PC-9 (cell line): ENCODE results near the gene BMF. TPM values are rescaled to one million over a fixed set of nuclear protein-coding genes. Genes with fewer than 3 reads are reported as not detected.

ENCODE experiments used
- BruUV-seq: library from RNA; stranded (reverse); fragments of 400-500 nt; replicated peaks from 2 replicates; lab custom pipeline; 2021; lab: Mats Ljungman, UMichigan
- CTCF ChIA-PET: fragments of 300-600 bp; sonication (Branson Sonifier 250); formaldehyde crosslinking; loops from one replicate; lab custom pipeline; 2022; ENCODE audit warnings: antibody characterized with exemption; lab: Charles Lee
- POLR2A ChIA-PET: fragments of 300-600 bp; sonication (Branson Sonifier 250); formaldehyde crosslinking; loops from one replicate; lab custom pipeline; 2022; ENCODE audit warnings: antibody characterized with exemption; ENCODE audit not compliant: unreplicated experiment; lab: Charles Lee
- DNase-seq, 2 experiments: peaks; one replicate each; pipeline versions ENCODE4 v3.0.0 to v3.0.0-alpha.2; 2015 to 2022; ENCODE audit warnings: mixed read lengths in 1 of 2
- H2AFZ ChIP-seq: fragments of 200-600 bp; sonication (generic); 2 replicates; pipeline ENCODE4 v1.8.1; 2017; ENCODE audit warnings: antibody characterized with exemption
- H3F3A ChIP-seq: fragments of 200-600 bp; sonication (generic); 2 replicates; pipeline ENCODE4 v1.8.1; 2017; ENCODE audit warnings: antibody characterized with exemption, mild to moderate bottlenecking, low read depth; ENCODE audit not compliant: insufficient read depth
- H3K27ac ChIP-seq: fragments of 200-600 bp; sonication (generic); 2 replicates; pipeline ENCODE4 v1.6.1; 2016; ENCODE audit warnings: mixed run types
- H3K27me3 ChIP-seq: fragments of 200-600 bp; sonication (generic); 2 replicates; pipeline ENCODE4 v1.6.1; 2016; ENCODE audit warnings: low read depth, mixed run types; ENCODE audit not compliant: insufficient read depth
- H3K36me3 ChIP-seq: fragments of 200-600 bp; sonication (generic); 2 replicates; pipeline ENCODE4 v1.6.1; 2016; ENCODE audit warnings: low read depth, mixed run types
- H3K4me1 ChIP-seq: fragments of 200-600 bp; sonication (generic); replicated peaks from 2 replicates; pipeline ENCODE4 v1.6.1; 2016; ENCODE audit warnings: mixed run types; ENCODE audit not compliant: insufficient read depth
- H3K4me2 ChIP-seq: fragments of 200-600 bp; sonication (generic); 2 replicates; pipeline ENCODE4 v1.6.1; 2017; ENCODE audit warnings: mixed run types
- H3K4me3 ChIP-seq: fragments of 200-600 bp; sonication (generic); 2 replicates; pipeline ENCODE4 v1.6.1; 2016; ENCODE audit warnings: mixed run types
- H3K79me2 ChIP-seq: fragments of 200-600 bp; sonication (generic); 2 replicates; pipeline ENCODE4 v1.6.1; 2017; ENCODE audit warnings: low read depth, mixed run types
- H3K9me2 ChIP-seq: fragments of 200-600 bp; sonication (generic); 2 replicates; pipeline ENCODE4 v1.8.1; 2017; ENCODE audit warnings: mild to moderate bottlenecking; ENCODE audit not compliant: insufficient read depth
- H3K9me3 ChIP-seq: fragments of 200-600 bp; sonication (generic); 2 replicates; pipeline ENCODE4 v1.8.1; 2016; ENCODE audit warnings: low read depth; ENCODE audit not compliant: insufficient read depth
- H4K20me1 ChIP-seq: fragments of 200-600 bp; sonication (generic); 2 replicates; pipeline ENCODE4 v1.8.1; 2017; ENCODE audit not compliant: insufficient read depth
- EZH2 ChIP-seq: fragments of 200-600 bp; sonication (generic); IDR thresholded peaks from 2 replicates; pipeline ENCODE4 v1.8.0; 2017; ENCODE audit warnings: antibody characterized with exemption, low read depth
- intact Hi-C: fragments of 100-400 bp; cut with micrococcal nuclease; formaldehyde crosslinking; loops from one replicate; pipeline ENCODE4 v1.10.0; 2022; ENCODE audit not compliant: unreplicated experiment
- total RNA-seq: library from RNA; stranded (reverse); gene quantifications from 2 replicates; pipeline ENCODE4 v1.2.3, GENCODE V29; 2021
- TF ChIP-seq, protein P1 (sequence below): fragments of 200-600 bp; sonication (generic); conservative IDR thresholded peaks from 2 replicates; pipeline ENCODE4 v1.6.1; 2017; ENCODE audit warnings: mixed run types, antibody characterized with exemption, mild to moderate bottlenecking, moderate library complexity

The BMF gene
- total RNA-seq, 1 experiment from 2014 or later: 11.0 TPM

DNA sequence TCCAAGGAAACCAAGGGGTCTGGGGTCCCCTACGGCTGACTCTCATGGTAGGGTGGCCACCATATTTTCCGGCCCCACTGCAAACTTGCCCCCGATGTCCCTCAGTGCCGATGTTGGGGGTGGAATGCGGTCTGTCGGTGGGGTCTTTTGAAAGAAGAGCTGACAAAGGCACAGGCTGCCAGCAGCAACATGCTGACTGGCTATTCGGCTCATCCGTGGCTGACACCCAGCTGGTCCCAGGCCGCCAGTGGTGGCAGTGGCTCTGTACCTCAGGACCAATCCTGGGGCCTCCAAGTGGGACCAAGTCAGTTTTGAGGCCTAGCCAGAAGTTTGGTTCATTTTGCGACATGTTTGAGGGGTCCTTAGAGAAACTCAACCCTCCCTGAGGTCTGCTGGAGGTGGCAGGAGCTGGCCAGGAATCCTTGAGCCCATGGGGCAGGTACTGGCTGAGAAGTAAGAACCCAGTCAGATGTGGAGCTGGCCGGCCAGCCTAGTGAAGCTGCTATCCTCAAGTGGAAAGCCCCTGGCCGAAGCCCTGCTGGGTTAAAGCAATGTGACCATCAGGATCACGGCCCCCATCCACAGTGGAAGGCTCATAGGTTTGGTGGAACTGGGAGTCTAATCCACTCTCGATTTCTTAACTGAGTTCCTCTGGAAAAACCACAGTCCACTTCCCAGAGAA is 17.8 kb downstream of the BMF start:
- no peak for TF ChIP-seq EZH2
- TF ChIP-seq, protein P1, sequence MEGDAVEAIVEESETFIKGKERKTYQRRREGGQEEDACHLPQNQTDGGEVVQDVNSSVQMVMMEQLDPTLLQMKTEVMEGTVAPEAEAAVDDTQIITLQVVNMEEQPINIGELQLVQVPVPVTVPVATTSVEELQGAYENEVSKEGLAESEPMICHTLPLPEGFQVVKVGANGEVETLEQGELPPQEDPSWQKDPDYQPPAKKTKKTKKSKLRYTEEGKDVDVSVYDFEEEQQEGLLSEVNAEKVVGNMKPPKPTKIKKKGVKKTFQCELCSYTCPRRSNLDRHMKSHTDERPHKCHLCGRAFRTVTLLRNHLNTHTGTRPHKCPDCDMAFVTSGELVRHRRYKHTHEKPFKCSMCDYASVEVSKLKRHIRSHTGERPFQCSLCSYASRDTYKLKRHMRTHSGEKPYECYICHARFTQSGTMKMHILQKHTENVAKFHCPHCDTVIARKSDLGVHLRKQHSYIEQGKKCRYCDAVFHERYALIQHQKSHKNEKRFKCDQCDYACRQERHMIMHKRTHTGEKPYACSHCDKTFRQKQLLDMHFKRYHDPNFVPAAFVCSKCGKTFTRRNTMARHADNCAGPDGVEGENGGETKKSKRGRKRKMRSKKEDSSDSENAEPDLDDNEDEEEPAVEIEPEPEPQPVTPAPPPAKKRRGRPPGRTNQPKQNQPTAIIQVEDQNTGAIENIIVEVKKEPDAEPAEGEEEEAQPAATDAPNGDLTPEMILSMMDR: no peak
- H3K4me3 ChIP-seq: no peak overlapping the region
- H3F3A ChIP-seq: peaks cover 22% of the 10 kb centered on the region; the same call in 1 of the 2 replicates
- no peak for DNase-seq
- ChIA-PET CTCF (no interaction called here), POLR2A (interaction anchor here (0.6 kb wide), 1 partner anchor 8 kb away, joined by 5 read pairs; no protein-coding TSS in a partner anchor)
- no peaks in the 10 kb centered on the region for H3K79me2 ChIP-seq
- no peak overlapping the region for H3K4me2 ChIP-seq
- no peak overlapping the region for H3K27ac ChIP-seq
- no peaks in the 10 kb centered on the region for H3K27me3 ChIP-seq
- intact Hi-C loops: no loop called here
- no TSS peak for BruUV-seq
- no peaks in the 10 kb centered on the region for H3K9me3 ChIP-seq
- no peaks in the 10 kb centered on the region for H3K36me3 ChIP-seq
- no peak overlapping the region for H2AFZ ChIP-seq
- H3K9me2 ChIP-seq: no peaks in the 10 kb centered on the region
- peaks cover 57% of the 10 kb centered on the region for H3K4me1 ChIP-seq
- H4K20me1 ChIP-seq: no peaks in the 10 kb centered on the region

GRCh38 chr15:40088929-40089755 is 19.5 kb downstream of the BMF start:
- no peaks in the 10 kb centered on the region for H3K79me2 ChIP-seq
- ChIA-PET CTCF (interaction anchor here (1.3 kb wide), 1 partner anchor 17 kb away, joined by 3 read pairs; no protein-coding TSS in a partner anchor), POLR2A (no interaction called here)
- H4K20me1 ChIP-seq: no peaks in the 10 kb centered on the region
- TF ChIP-seq EZH2: no peak
- TF ChIP-seq, protein P1: no peak
- peaks cover 27% of the 10 kb centered on the region; the same call in 1 of the 2 replicates for H3F3A ChIP-seq
- no TSS peak for BruUV-seq
- H3K36me3 ChIP-seq: no peaks in the 10 kb centered on the region
- intact Hi-C loops: no loop called here
- H3K27ac ChIP-seq: peak overlapping the region; percentile 23; the same call in 1 of the 2 replicates
- H3K4me3 ChIP-seq: no peak overlapping the region
- H3K27me3 ChIP-seq: no peaks in the 10 kb centered on the region
- peaks cover 69% of the 10 kb centered on the region for H3K4me1 ChIP-seq
- no peaks in the 10 kb centered on the region for H3K9me2 ChIP-seq
- no peaks in the 10 kb centered on the region for H3K9me3 ChIP-seq
- DNase-seq: no peak
- H2AFZ ChIP-seq: no peak overlapping the region
- peak overlapping the region; percentile 48 for H3K4me2 ChIP-seq
